OCI-M1 (cell line): ENCODE measurements around the gene CD53.
A peak's percentile ranks its signal among the peaks of the same experiment; 100 is the strongest.

Experiments
- DNase-seq: peaks from one replicate; lab custom pipeline; 2025; lab: John Stamatoyannopoulos, UW

Gene CD53

DNA sequence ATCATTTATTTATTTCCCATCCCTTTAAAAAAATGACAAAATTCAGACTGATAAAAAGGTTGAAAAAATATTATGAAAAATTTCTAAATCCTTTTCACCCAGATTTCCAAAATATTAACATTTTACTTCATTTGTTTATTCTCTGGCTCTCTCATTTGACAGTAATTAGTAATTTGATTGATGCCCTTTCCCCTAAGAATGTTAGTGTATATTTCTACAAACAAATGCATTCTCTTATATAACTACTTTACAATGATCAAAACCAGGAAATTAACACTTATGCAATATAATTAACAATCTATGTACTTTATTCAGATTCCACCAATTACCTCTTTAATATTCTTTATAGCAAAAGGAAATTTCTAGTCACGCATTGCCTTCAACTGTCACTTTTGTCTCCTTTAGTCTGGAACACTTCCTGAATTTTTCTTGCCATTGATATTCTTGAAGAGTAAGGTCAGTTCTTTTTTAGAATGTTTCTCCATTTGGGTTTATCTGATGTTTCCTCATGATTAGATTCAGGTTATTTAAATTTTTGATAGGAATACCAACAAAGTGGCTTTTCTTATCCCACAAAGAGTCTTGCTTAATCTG is 3.9 kb downstream of the CD53 start:
- peak; percentile 36 for DNase-seq

- no peak for DNase-seq
Observed at GRCh38 chr1:110877364-110877763, 4.4 kb downstream of the CD53 start.

GRCh38 chr1:110877776-110878175 is 4.8 kb downstream of the CD53 start:
- DNase-seq, result no peak

DNA sequence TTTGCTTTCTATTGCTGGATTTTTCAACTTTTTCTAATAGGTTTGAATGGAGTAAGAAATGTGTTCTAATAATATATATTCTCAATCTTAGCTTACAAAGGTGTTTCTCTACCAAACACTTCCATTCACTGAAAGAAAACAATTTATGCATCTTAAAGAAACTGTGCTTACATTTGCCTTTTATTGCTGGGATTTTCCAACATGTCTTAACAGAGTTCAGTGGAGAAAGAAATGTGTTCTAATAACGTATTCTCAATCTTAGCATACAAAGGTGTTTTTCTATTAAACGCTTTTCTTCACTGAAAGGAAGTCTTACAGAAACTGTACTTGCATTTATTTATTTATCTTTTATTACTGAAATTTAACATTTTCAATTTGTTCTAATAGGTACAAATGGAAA is 5.6 kb downstream of the CD53 start:
- DNase-seq, result no peak

GRCh38 chr1:110878993-110879392 is 6.0 kb downstream of the CD53 start:
- DNase-seq, result no peak

DNA sequence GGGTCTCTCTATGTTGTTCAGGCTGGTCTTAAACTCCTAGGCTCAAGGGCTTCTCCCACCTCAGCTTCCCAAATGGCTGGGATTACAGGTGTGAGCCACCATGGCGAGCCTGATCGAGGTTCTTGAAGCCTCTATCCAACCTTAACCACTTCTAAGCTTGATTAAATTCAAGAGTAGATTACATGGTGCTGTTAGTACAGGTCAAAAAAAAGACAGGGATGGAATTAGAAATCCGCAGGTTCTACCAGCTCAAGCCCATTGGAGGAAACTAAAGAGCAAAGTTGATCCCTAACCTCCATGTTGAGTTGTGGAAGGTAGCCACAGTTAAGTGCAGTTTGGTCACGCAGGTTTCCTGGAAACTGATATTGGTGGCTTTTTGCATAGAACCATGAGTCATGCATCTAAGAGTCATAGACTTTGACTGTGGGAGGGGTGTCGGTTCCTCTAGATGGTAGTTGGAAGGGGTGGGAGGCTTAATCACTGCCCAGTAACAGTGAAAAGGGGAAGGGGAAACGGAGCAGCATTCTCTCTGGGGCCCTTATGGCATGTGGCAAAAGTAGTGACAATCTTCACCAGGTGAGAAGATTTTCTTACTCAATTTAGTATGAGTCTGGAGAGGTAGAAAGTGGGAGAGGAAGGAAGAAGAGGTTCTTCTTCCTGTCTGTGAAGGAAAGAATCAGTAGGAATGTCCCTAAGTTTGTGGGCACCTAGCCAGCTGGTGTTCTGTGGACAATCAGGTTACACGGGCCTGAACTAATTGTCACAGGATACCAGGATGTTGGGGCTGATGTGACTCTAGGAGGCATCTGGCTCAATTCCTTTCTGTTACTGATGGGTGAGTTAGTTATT is 7.0 kb downstream of the CD53 start:
- DNase-seq, result peak; percentile 96

DNA sequence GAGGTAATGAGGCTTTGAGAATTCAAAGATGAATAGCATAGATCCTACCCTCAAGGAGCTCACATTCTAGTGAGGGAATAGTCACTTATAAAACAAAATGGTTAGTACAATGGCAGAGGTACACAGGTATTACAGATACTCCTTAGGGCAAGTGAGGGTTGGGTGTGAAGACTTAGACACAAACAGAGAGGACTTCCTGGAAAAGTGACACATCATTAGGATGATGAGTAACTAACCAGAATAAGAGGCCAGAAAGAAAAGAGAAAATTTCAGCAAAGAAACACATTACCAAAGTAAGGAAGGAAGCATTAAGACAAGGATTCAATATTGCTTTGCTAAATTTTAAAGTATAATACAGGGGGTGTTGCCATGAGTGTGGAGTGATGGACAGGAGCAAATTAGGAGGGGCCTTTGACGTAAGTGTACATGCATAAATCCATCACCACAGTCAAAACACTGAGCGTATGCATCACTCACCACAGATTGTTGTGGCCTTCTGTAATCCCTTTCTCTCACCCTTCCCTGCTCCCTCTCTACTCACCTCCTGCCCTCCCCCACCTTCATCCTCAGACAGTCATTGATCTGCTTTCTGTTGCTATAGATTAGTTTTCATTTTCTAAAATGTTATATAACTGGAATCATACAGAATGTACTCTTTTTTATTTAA is 7.9 kb downstream of the CD53 start:
- DNase-seq, result peak; percentile 87

GRCh38 chr1:110888049-110888448 is 15.1 kb downstream of the CD53 start:
- DNase-seq, result no peak

GRCh38 chr1:110888641-110889040 is 15.7 kb downstream of the CD53 start:
- DNase-seq, result no peak

- peak; percentile 85 for DNase-seq
Observed at GRCh38 chr1:110890474-110891196, 17.7 kb downstream of the CD53 start.

- no peak for DNase-seq
Observed at GRCh38 chr1:110893908-110894490, 21.1 kb downstream of the CD53 start.

- DNase-seq, result peak; percentile 49
Observed at GRCh38 chr1:110896090-110896489, 23.1 kb downstream of the CD53 start.

DNA sequence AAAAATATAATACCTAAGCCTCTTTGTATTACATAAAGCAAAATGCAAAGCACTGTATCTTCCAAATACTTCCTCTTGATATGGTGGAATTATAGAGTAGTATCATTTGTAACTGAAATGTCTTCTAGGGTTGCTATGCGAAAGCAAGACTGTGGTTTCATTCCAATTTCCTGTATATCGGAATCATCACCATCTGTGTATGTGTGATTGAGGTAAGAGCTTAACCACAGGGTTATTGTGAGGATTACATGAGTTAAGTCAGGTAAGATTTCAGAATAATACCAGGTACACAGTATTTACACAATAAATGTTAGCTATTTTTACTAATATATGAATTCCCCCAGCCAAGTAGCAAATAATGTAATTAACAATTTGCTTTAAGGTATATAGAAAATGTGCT is 24.7 kb downstream of the CD53 start:
- no peak for DNase-seq

- no peak for DNase-seq
Observed at GRCh38 chr1:110898734-110899457, 25.9 kb downstream of the CD53 start.

DNA sequence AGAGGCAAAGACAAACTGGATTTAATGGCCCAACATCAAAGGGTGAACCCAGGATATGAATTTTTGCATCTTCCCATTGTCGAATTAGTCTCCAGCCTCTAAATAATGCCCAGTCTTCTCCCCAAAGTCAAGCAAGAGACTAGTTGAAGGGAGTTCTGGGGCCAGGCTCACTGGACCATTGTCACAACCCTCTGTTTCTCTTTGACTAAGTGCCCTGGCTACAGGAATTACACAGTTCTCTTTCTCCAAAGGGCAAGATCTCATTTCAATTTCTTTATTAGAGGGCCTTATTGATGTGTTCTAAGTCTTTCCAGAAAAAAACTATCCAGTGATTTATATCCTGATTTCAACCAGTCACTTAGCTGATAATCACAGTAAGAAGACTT is 26.5 kb downstream of the CD53 start:
- DNase-seq, result no peak

GRCh38 chr1:110902820-110903463 is 30.0 kb downstream of the CD53 start:
- no peak for DNase-seq

- no peak for DNase-seq
Observed at GRCh38 chr1:110903853-110904500, 31.0 kb downstream of the CD53 start.

- no peak for DNase-seq
Observed at GRCh38 chr1:110912784-110913183, 39.8 kb downstream of the CD53 start.

- DNase-seq, result no peak
Observed at GRCh38 chr1:110914676-110915075, 41.7 kb downstream of the CD53 start.

DNA sequence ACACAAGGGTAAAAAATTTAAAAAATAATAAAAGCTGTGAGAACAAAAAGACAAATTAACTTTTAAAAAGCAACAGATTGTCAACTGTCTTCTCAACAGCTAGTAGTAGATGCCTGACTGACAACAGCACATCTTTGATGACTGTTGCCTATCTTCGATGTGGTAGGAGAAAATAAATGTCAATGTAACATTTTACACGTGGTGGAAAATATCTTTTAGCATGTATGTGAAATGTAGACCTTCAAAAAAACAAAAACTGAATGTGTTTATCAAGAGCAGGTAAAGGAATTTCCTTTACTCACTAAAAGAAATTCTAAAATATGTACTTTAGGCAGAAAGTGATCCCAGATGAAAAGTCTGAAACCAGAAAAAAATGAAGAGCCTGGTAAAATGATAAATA is 42.9 kb downstream of the CD53 start:
- peak; percentile 41 for DNase-seq
